Mucosa of descending colon (tissue), 3 donors: ENCODE data around the gene PTPRM. TPM values are rescaled to one million over a fixed set of nuclear protein-coding genes. Genes with fewer than 3 reads are reported as not detected.

ENCODE experiments used
- ATAC-seq: fragments of 200-7000 bp; cut with Tn5 transposase; one replicate; pipeline ENCODE4 v1.9.1; 2020; ENCODE audit warnings: mild to moderate bottlenecking, moderate library complexity
- DNase-seq, 3 donors: peaks; one replicate each; pipeline ENCODE4 v3.0.0-alpha.2; 2020
- H3K36me3 ChIP-seq: fragments of 200-600 bp; one replicate; pipeline ENCODE4 v1.8.0; 2021; ENCODE audit warnings: low read depth, mild to moderate bottlenecking
- H3K4me1 ChIP-seq: fragments of 200-600 bp; one replicate; pipeline ENCODE4 v1.8.0; 2021; ENCODE audit warnings: low read depth, mild to moderate bottlenecking
- H3K4me3 ChIP-seq: fragments of 200-600 bp; one replicate; pipeline ENCODE4 v1.8.0; 2021; ENCODE audit warnings: mild to moderate bottlenecking
- H3K9me3 ChIP-seq: fragments of 200-600 bp; one replicate; pipeline ENCODE4 v1.8.0; 2021; ENCODE audit warnings: mild to moderate bottlenecking
- CTCF ChIP-seq: fragments of 200-600 bp; IDR thresholded peaks from one replicate; pipeline ENCODE4 v1.8.0; 2022; ENCODE audit warnings: antibody characterized with exemption, mild to moderate bottlenecking
- intact Hi-C, 2 donors: fragments of 100-400 bp; cut with DNase I in 1 of 2; cut with micrococcal nuclease in 1 of 2; formaldehyde crosslinking; loops; one replicate each; pipeline versions ENCODE4 v1.11.0 to v1.11.1; 2022; cut with DNase I, micrococcal nuclease
- total RNA-seq, 3 donors: library from RNA; stranded (reverse); fragmentation: NEBNext Ultra II Directional in 2 of 3; extraction: Animal tissue kit (Norgen Biotek cat#: 25700) in 2 of 3; gene quantifications; one replicate each; pipeline versions ENCODE4 v1.2.1 to v1.2.4, GENCODE V29; 2021 to 2023
- donor health status: DM: no; HTN: no; CAD: no; lungs with moderate emphysema.
- donor health status: DM: no; HTN: no; CAD: no.
- donor health status: DM: no; HTN: yes; CAD: no.

The PTPRM gene
- total RNA-seq, 3 donors from 2014 or later = 15.3 to 41.1 (median 19.6) TPM

- no peaks in the 10 kb centered on the region for H3K9me3 ChIP-seq
- no peaks in the 10 kb centered on the region for H3K36me3 ChIP-seq
- ATAC-seq = no peak
- H3K4me3 ChIP-seq = no peak overlapping the region
- H3K4me1 ChIP-seq = no peaks in the 10 kb centered on the region
- no peak for DNase-seq
- intact Hi-C loops = no loop called here
- TF ChIP-seq CTCF = no peak
Measured at GRCh38 chr18:8121942-8122480, 554.9 kb downstream of the PTPRM start.

- ATAC-seq (no peak), DNase-seq (no peak)
- Histone ChIP-seq H3K9me3 (no peaks in the 10 kb centered on the region), H3K4me3 (no peak overlapping the region), H3K36me3 (no peaks in the 10 kb centered on the region), H3K4me1 (no peaks in the 10 kb centered on the region)
- intact Hi-C loops = no loop called here
- TF ChIP-seq CTCF = no peak
Measured at GRCh38 chr18:8124232-8125146, 557.4 kb downstream of the PTPRM start.

- ATAC-seq (no peak), DNase-seq (no peak)
- Histone ChIP-seq H3K9me3 (no peaks in the 10 kb centered on the region), H3K4me1 (no peaks in the 10 kb centered on the region), H3K36me3 (no peaks in the 10 kb centered on the region), H3K4me3 (no peak overlapping the region)
- intact Hi-C loops = no loop called here
- TF ChIP-seq CTCF = no peak
Measured at GRCh38 chr18:8130096-8130495, 563.0 kb downstream of the PTPRM start.

- DNase-seq (no peak), ATAC-seq (no peak)
- no peaks in the 10 kb centered on the region for H3K4me1 ChIP-seq
- H3K4me3 ChIP-seq = no peak overlapping the region
- TF ChIP-seq CTCF = no peak
- intact Hi-C loops = no loop called here
- H3K9me3 ChIP-seq = no peaks in the 10 kb centered on the region
- H3K36me3 ChIP-seq = no peaks in the 10 kb centered on the region
Measured at GRCh38 chr18:8133032-8133431, 565.9 kb downstream of the PTPRM start.

GRCh38 chr18:8133888-8134287 lies 566.8 kb downstream of the PTPRM start:
- no peak for ATAC-seq
- DNase-seq = no peak
- intact Hi-C loops = no loop called here
- no peak for TF ChIP-seq CTCF
- Histone ChIP-seq H3K4me1 (no peaks in the 10 kb centered on the region), H3K9me3 (no peaks in the 10 kb centered on the region), H3K36me3 (no peaks in the 10 kb centered on the region), H3K4me3 (no peak overlapping the region)
